ENCODE measurements around the gene PLA2G2E.

DNA sequence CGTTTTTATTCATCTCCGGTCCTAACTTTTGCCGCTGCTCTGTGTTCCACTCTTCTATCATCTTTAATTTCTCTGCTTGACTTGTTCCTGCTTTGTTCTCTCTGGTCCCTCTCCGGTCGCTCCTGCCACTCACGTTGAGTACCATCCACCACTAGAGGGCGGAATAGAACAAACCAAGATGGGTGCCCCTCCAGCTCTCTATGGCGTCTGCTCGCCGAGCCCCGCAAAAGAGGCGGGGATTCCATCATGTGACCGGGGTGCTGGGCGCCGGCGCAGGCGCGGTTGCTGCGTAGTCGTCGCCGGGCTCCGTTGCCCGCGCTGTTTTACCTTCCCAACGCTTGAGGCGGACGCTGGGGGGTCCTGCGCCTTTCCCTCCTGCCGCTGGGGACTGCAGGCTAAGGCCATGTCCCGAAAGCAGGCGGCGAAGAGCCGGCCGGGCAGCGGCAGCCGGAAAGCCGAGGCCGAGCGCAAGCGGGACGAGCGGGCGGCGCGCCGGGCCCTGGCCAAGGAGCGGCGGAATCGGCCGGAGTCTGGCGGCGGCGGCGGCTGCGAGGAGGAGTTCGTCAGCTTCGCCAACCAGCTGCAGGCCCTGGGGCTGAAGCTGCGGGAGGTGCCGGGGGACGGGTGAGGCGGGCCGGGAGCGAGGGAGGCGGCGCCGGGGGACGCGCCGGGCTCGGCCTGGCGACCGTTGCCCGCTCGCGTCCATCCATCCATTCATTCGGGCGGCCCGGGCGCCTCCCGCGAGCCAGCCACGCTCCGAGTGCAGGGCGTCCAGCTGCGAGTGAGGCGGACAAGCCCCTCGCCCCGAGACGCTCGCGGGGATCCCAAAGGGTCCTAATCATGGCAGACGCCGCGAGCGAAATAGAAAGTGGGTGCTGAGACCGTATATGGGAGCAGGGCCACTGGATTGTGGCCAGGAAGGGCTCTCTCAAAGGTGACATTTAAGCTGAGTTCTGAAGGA is 41.0 kb downstream of the PLA2G2E start, which contains the start of gene OTUD3:
- TF ChIP-seq CTCF (IDR thresholded peaks at IDR 0.05; ENCODE audit: insufficient read depth, low read depth, low read length), result peak; percentile 86
- TF ChIP-seq EZH2 (IDR thresholded peaks at IDR 0.05; ENCODE audit: insufficient read depth, low read length), result no peak
